ENCODE results near the gene ATP6V0D1.

GRCh38 chr16:67514382-67514828 is 33.4 kb upstream of the ATP6V0D1 start:
- TF ChIP-seq, protein P1, sequence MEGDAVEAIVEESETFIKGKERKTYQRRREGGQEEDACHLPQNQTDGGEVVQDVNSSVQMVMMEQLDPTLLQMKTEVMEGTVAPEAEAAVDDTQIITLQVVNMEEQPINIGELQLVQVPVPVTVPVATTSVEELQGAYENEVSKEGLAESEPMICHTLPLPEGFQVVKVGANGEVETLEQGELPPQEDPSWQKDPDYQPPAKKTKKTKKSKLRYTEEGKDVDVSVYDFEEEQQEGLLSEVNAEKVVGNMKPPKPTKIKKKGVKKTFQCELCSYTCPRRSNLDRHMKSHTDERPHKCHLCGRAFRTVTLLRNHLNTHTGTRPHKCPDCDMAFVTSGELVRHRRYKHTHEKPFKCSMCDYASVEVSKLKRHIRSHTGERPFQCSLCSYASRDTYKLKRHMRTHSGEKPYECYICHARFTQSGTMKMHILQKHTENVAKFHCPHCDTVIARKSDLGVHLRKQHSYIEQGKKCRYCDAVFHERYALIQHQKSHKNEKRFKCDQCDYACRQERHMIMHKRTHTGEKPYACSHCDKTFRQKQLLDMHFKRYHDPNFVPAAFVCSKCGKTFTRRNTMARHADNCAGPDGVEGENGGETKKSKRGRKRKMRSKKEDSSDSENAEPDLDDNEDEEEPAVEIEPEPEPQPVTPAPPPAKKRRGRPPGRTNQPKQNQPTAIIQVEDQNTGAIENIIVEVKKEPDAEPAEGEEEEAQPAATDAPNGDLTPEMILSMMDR (IDR thresholded peaks at IDR 0.05; ENCODE audit: low read depth, low read length), result peak; percentile 63
- TF ChIP-seq EZH2phosphoT487 (IDR thresholded peaks at IDR 0.05; ENCODE audit: low read depth), result no peak

Measured in OCI-LY3 (cell line).